Mesendoderm (in vitro differentiated cells): ENCODE results near the gene GSG1L.

Experiments used
- DNase-seq: peaks from one replicate; pipeline ENCODE4 v3.0.0; 2013
- H2AK5ac ChIP-seq: 2 replicates; pipeline ENCODE4 v1.6.1; 2013; ENCODE audit warnings: low read length, inconsistent platforms
- H2BK120ac ChIP-seq: 2 replicates; pipeline ENCODE4 v1.6.1; 2013; ENCODE audit warnings: low read depth, mild to moderate bottlenecking, low read length, moderate library complexity, mixed read lengths
- H2BK15ac ChIP-seq: replicated peaks from 2 replicates; pipeline ENCODE4 v1.6.1; 2013; ENCODE audit warnings: low read depth, mild to moderate bottlenecking, moderate library complexity
- H2BK5ac ChIP-seq: 2 replicates; pipeline ENCODE4 v1.6.1; 2013; ENCODE audit warnings: low read length, inconsistent platforms
- H3K18ac ChIP-seq: 2 replicates; pipeline ENCODE4 v1.6.1; 2013; ENCODE audit warnings: mild to moderate bottlenecking, low read length, mixed read lengths
- H3K23ac ChIP-seq: one replicate; pipeline ENCODE4 v1.6.1; 2013; ENCODE audit warnings: low read length
- H3K27ac ChIP-seq: 2 replicates; pipeline ENCODE4 v1.5.1; 2013; ENCODE audit warnings: low read depth, mild to moderate bottlenecking, inconsistent platforms, low read length, moderate library complexity
- H3K27me3 ChIP-seq: 2 replicates; pipeline ENCODE4 v1.6.1; 2013; ENCODE audit warnings: low read length, control low read depth, mild to moderate bottlenecking, inconsistent platforms; ENCODE audit not compliant: insufficient read depth, poor library complexity
- H3K36me3 ChIP-seq: 2 replicates; pipeline ENCODE4 v1.6.1; 2013; ENCODE audit warnings: low read length, inconsistent platforms; ENCODE audit not compliant: control insufficient read depth, insufficient read depth
- H3K4ac ChIP-seq: one replicate; pipeline ENCODE4 v1.6.1; 2013; ENCODE audit warnings: low read depth, mild to moderate bottlenecking, low read length, moderate library complexity
- H3K4me1 ChIP-seq: 2 replicates; pipeline ENCODE4 v1.6.1; 2013; ENCODE audit warnings: low read depth, low read length, inconsistent platforms; ENCODE audit not compliant: control insufficient read depth
- H3K4me2 ChIP-seq: 2 replicates; pipeline ENCODE4 v1.6.1; 2013; ENCODE audit warnings: low read length
- H3K4me3 ChIP-seq: 2 replicates; pipeline ENCODE4 v1.5.1; 2013; ENCODE audit warnings: mild to moderate bottlenecking, low read length
- H3K56ac ChIP-seq: one replicate; pipeline ENCODE4 v1.6.1; 2013; ENCODE audit warnings: low read length
- H3K79me1 ChIP-seq: 2 replicates; pipeline ENCODE4 v1.6.1; 2013; ENCODE audit warnings: low read length, inconsistent platforms
- H3K79me2 ChIP-seq: 2 replicates; pipeline ENCODE4 v1.6.1; 2013; ENCODE audit warnings: mild to moderate bottlenecking, low read length; ENCODE audit not compliant: control insufficient read depth, insufficient read depth
- H3K9ac ChIP-seq: 2 replicates; pipeline ENCODE4 v1.6.1; 2013; ENCODE audit warnings: low read length, inconsistent platforms
- H4K5ac ChIP-seq: one replicate; pipeline ENCODE4 v1.6.1; 2013; ENCODE audit warnings: low read length
- H4K8ac ChIP-seq: one replicate; pipeline ENCODE4 v1.6.1; 2013; ENCODE audit warnings: low read depth, mild to moderate bottlenecking, control low read depth, low read length, moderate library complexity
- WGBS: extraction: QIAGEN DNeasy Blood & Tissue Kit; methylation state at CpG from one replicate; pipeline ENCODE4 v1.1.7; 2013; ENCODE audit warnings: low lambda C conversion rate, missing lambda C conversion rate; ENCODE audit not compliant: insufficient coverage; ENCODE audit errors: extremely low coverage; 5-methylcytosine and 5-hydroxymethylcytosine counted together

GSG1L gene

DNA sequence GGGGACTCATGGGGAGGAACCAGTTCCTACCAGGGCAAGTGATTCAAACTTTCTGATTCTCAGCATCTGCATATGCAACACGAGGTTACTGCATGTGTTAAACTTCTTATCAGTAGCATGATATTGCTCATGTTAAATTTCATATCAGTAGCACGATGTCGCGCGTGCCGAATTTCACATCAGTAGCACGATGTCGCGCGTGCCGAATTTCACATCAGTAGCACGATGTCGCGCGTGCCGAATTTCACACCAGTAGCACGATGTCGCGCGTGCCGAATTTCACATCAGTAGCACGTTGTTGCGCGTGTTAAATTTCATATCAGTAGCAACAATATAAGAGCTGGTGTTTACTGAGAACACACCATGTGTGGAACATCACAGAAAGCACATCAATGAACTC, 221.6 kb downstream of the GSG1L start:
- Histone ChIP-seq H3K4me2 (no peak overlapping the region), H3K79me1 (no peaks in the 10 kb centered on the region), H3K4me1 (no peaks in the 10 kb centered on the region), H4K5ac (no peak overlapping the region), H3K56ac (no peak overlapping the region), H3K9ac (no peak overlapping the region), H2BK15ac (no peak overlapping the region), H2BK120ac (no peak overlapping the region), H2AK5ac (no peak overlapping the region), H3K36me3 (no peaks in the 10 kb centered on the region), H3K4me3 (no peak overlapping the region), H3K4ac (no peak overlapping the region), H3K79me2 (no peaks in the 10 kb centered on the region), H3K23ac (no peak overlapping the region), H3K27me3 (no peaks in the 10 kb centered on the region), H2BK5ac (no peak overlapping the region), H4K8ac (no peak overlapping the region), H3K27ac (no peak overlapping the region), H3K18ac (no peak overlapping the region)
- DNase-seq = no peak
- no CpG with 5 or more reads among the region's 24 CpGs for WGBS

- Histone ChIP-seq H3K4me3 (no peak overlapping the region), H3K23ac (no peak overlapping the region), H3K36me3 (no peaks in the 10 kb centered on the region), H4K5ac (no peak overlapping the region), H4K8ac (no peak overlapping the region), H2BK120ac (no peak overlapping the region), H3K27ac (no peak overlapping the region), H2BK5ac (no peak overlapping the region), H2BK15ac (no peak overlapping the region), H3K9ac (no peak overlapping the region), H3K4me2 (no peak overlapping the region), H3K79me2 (no peaks in the 10 kb centered on the region), H3K56ac (no peak overlapping the region), H3K27me3 (no peaks in the 10 kb centered on the region), H3K79me1 (no peaks in the 10 kb centered on the region), H3K4me1 (no peaks in the 10 kb centered on the region), H3K4ac (no peak overlapping the region), H3K18ac (no peak overlapping the region), H2AK5ac (no peak overlapping the region)
- WGBS = no CpG with 5 or more reads among the region's 16 CpGs
- DNase-seq = no peak
These were observed 222.3 kb downstream of the GSG1L start for GRCh38 chr16:27841061-27841801.

GRCh38 chr16:27840311-27841060, 223.0 kb downstream of the GSG1L start:
- no peak overlapping the region for H3K9ac ChIP-seq
- H2BK15ac ChIP-seq = no peak overlapping the region
- H4K8ac ChIP-seq = no peak overlapping the region
- H3K23ac ChIP-seq = no peak overlapping the region
- no CpG with 5 or more reads among the region's 18 CpGs for WGBS
- H3K4me2 ChIP-seq = no peak overlapping the region
- no peaks in the 10 kb centered on the region for H3K79me1 ChIP-seq
- H2AK5ac ChIP-seq = no peak overlapping the region
- H3K4ac ChIP-seq = no peak overlapping the region
- H3K27ac ChIP-seq = no peak overlapping the region
- no peaks in the 10 kb centered on the region for H3K27me3 ChIP-seq
- no peak overlapping the region for H2BK5ac ChIP-seq
- no peak overlapping the region for H2BK120ac ChIP-seq
- no peak overlapping the region for H4K5ac ChIP-seq
- H3K4me3 ChIP-seq = no peak overlapping the region
- no peak for DNase-seq
- H3K18ac ChIP-seq = no peak overlapping the region
- H3K56ac ChIP-seq = no peak overlapping the region
- no peaks in the 10 kb centered on the region for H3K79me2 ChIP-seq
- no peaks in the 10 kb centered on the region for H3K36me3 ChIP-seq
- H3K4me1 ChIP-seq = no peaks in the 10 kb centered on the region

- Histone ChIP-seq H2BK120ac (no peak overlapping the region), H3K4me2 (no peak overlapping the region), H3K79me2 (no peaks in the 10 kb centered on the region), H3K4ac (no peak overlapping the region), H3K36me3 (no peaks in the 10 kb centered on the region), H2AK5ac (no peak overlapping the region), H3K9ac (no peak overlapping the region), H3K79me1 (no peaks in the 10 kb centered on the region), H3K18ac (no peak overlapping the region), H4K8ac (no peak overlapping the region), H2BK15ac (no peak overlapping the region), H3K4me3 (no peak overlapping the region), H3K27me3 (no peaks in the 10 kb centered on the region), H3K27ac (no peak overlapping the region), H4K5ac (no peak overlapping the region), H3K56ac (no peak overlapping the region), H3K4me1 (no peaks in the 10 kb centered on the region), H2BK5ac (no peak overlapping the region), H3K23ac (no peak overlapping the region)
- no CpG with 5 or more reads among the region's 2 CpGs for WGBS
- peak; percentile 48 for DNase-seq
These were observed 224.1 kb downstream of the GSG1L start for GRCh38 chr16:27839419-27839818.

- H2BK5ac ChIP-seq = no peak overlapping the region
- no peak for DNase-seq
- H3K56ac ChIP-seq = no peak overlapping the region
- H3K18ac ChIP-seq = no peak overlapping the region
- H3K27ac ChIP-seq = no peak overlapping the region
- no peak overlapping the region for H2AK5ac ChIP-seq
- H3K4me2 ChIP-seq = no peak overlapping the region
- H3K4ac ChIP-seq = no peak overlapping the region
- WGBS = no CpG with 5 or more reads among the region's 3 CpGs
- no peak overlapping the region for H3K9ac ChIP-seq
- no peaks in the 10 kb centered on the region for H3K79me2 ChIP-seq
- no peak overlapping the region for H4K5ac ChIP-seq
- H3K27me3 ChIP-seq = no peaks in the 10 kb centered on the region
- H2BK15ac ChIP-seq = no peak overlapping the region
- H2BK120ac ChIP-seq = no peak overlapping the region
- H3K23ac ChIP-seq = no peak overlapping the region
- H3K4me1 ChIP-seq = no peaks in the 10 kb centered on the region
- no peak overlapping the region for H3K4me3 ChIP-seq
- H4K8ac ChIP-seq = no peak overlapping the region
- H3K36me3 ChIP-seq = no peaks in the 10 kb centered on the region
- H3K79me1 ChIP-seq = no peaks in the 10 kb centered on the region
These were observed 224.9 kb downstream of the GSG1L start for GRCh38 chr16:27838536-27839175.
